HEK293 (cell line): Measurements from ENCODE around the gene CPEB2.

ENCODE experiments used
- BCL11A ChIP-seq: fragments of 450-650 bp; formaldehyde crosslinking; IDR thresholded peaks from 2 replicates; pipeline ENCODE4 v1.5.1; 2016; ENCODE audit warnings: low read depth, missing biosample characterization, missing genetic modification characterization
- KLF9 ChIP-seq: fragments of 450-650 bp; formaldehyde crosslinking; IDR thresholded peaks from 2 replicates; pipeline ENCODE4 v1.5.1; 2016; ENCODE audit warnings: missing biosample characterization, missing genetic modification characterization, low read depth
- MYNN ChIP-seq: fragments of 450-650 bp; formaldehyde crosslinking; IDR thresholded peaks from 2 replicates; pipeline ENCODE4 v1.5.1; 2016; ENCODE audit warnings: missing biosample characterization, missing genetic modification characterization, borderline replicate concordance
- PRDM1 ChIP-seq: fragments of 450-650 bp; formaldehyde crosslinking; IDR thresholded peaks from 2 replicates; pipeline ENCODE4; 2016; ENCODE audit warnings: missing biosample characterization, missing genetic modification characterization
- RBAK ChIP-seq: fragments of 450-650 bp; formaldehyde crosslinking; IDR thresholded peaks from 2 replicates; pipeline ENCODE4 v1.5.1; 2016; ENCODE audit warnings: missing biosample characterization, missing genetic modification characterization
- SCRT2 ChIP-seq: fragments of 450-650 bp; formaldehyde crosslinking; IDR thresholded peaks from 2 replicates; pipeline ENCODE4 v1.5.1; 2016; ENCODE audit warnings: missing biosample characterization, missing genetic modification characterization
- TCF7L2 ChIP-seq: IDR thresholded peaks from 2 replicates; pipeline ENCODE4 v1.6.1; 2011; ENCODE audit warnings: low read depth, mild to moderate bottlenecking, inconsistent platforms, low read length, moderate library complexity, borderline replicate concordance
- WT1 ChIP-seq: fragments of 450-650 bp; formaldehyde crosslinking; IDR thresholded peaks from 2 replicates; pipeline ENCODE4 v1.5.1; 2016; ENCODE audit warnings: missing biosample characterization, missing genetic modification characterization
- ZBTB17 ChIP-seq: fragments of 450-650 bp; formaldehyde crosslinking; IDR thresholded peaks from 2 replicates; pipeline ENCODE4 v1.5.1; 2016; ENCODE audit warnings: missing biosample characterization, missing genetic modification characterization
- ZBTB7A ChIP-seq: fragments of 450-650 bp; formaldehyde crosslinking; IDR thresholded peaks from 2 replicates; pipeline ENCODE4 v1.5.1; 2016; ENCODE audit warnings: low read depth, missing biosample characterization, missing genetic modification characterization
- ZBTB8A ChIP-seq: fragments of 450-650 bp; formaldehyde crosslinking; IDR thresholded peaks from 2 replicates; pipeline ENCODE4 v1.5.1; 2016; ENCODE audit warnings: missing biosample characterization, missing genetic modification characterization
- ZFHX2 ChIP-seq: fragments of 450-650 bp; formaldehyde crosslinking; conservative IDR thresholded peaks from 2 replicates; pipeline ENCODE4 v1.5.1; 2016; ENCODE audit warnings: missing biosample characterization, missing genetic modification characterization
- ZNF114 ChIP-seq: fragments of 450-650 bp; formaldehyde crosslinking; IDR thresholded peaks from 2 replicates; pipeline ENCODE4 v1.5.0; 2017; ENCODE audit warnings: missing biosample characterization, missing genetic modification characterization
- ZNF138 ChIP-seq: fragments of 450-650 bp; formaldehyde crosslinking; IDR thresholded peaks from 2 replicates; pipeline ENCODE4 v1.5.1; 2016; ENCODE audit warnings: missing biosample characterization, missing genetic modification characterization, borderline replicate concordance
- ZNF335 ChIP-seq: fragments of 450-650 bp; formaldehyde crosslinking; conservative IDR thresholded peaks from 2 replicates; pipeline ENCODE4 v1.5.1; 2016; ENCODE audit warnings: missing biosample characterization, missing genetic modification characterization
- ZNF350 ChIP-seq: fragments of 450-650 bp; formaldehyde crosslinking; IDR thresholded peaks from 2 replicates; pipeline ENCODE4 v1.5.0; 2017; ENCODE audit warnings: missing biosample characterization, mild to moderate bottlenecking, missing genetic modification characterization
- ZNF423 ChIP-seq: fragments of 450-650 bp; formaldehyde crosslinking; IDR thresholded peaks from 2 replicates; pipeline ENCODE4 v1.5.1; 2016; ENCODE audit warnings: missing biosample characterization, missing genetic modification characterization
- ZNF48 ChIP-seq: fragments of 450-650 bp; formaldehyde crosslinking; IDR thresholded peaks from 2 replicates; pipeline ENCODE4 v1.5.1; 2016; ENCODE audit warnings: missing biosample characterization, missing genetic modification characterization
- ZNF530 ChIP-seq: fragments of 450-650 bp; formaldehyde crosslinking; IDR thresholded peaks from 2 replicates; pipeline ENCODE4 v1.5.1; 2016; ENCODE audit warnings: low read depth, missing biosample characterization, missing genetic modification characterization
- ZNF629 ChIP-seq: fragments of 450-650 bp; formaldehyde crosslinking; IDR thresholded peaks from 2 replicates; pipeline ENCODE4 v1.5.1; 2017; ENCODE audit warnings: missing biosample characterization, missing genetic modification characterization
- ZNF670 ChIP-seq: fragments of 450-650 bp; formaldehyde crosslinking; IDR thresholded peaks from 2 replicates; pipeline ENCODE4 v1.5.1; 2016; ENCODE audit warnings: missing biosample characterization, missing genetic modification characterization, low read depth
- ZNF768 ChIP-seq: fragments of 450-650 bp; formaldehyde crosslinking; IDR thresholded peaks from 2 replicates; pipeline ENCODE4 v1.5.1; 2018; ENCODE audit warnings: missing biosample characterization, mild to moderate bottlenecking, missing genetic modification characterization
- ZNF791 ChIP-seq: fragments of 450-650 bp; formaldehyde crosslinking; IDR thresholded peaks from 2 replicates; pipeline ENCODE4 v1.5.1; 2016; ENCODE audit warnings: missing biosample characterization, missing genetic modification characterization
- ZNF792 ChIP-seq: fragments of 450-650 bp; formaldehyde crosslinking; IDR thresholded peaks from 2 replicates; pipeline ENCODE4 v1.5.1; 2016; ENCODE audit warnings: missing biosample characterization, missing genetic modification characterization
- ZNF830 ChIP-seq: fragments of 450-650 bp; IDR thresholded peaks from 2 replicates; pipeline ENCODE4 v1.5.0; 2018; ENCODE audit warnings: missing biosample characterization, missing genetic modification characterization, low read depth, mild to moderate bottlenecking, moderate library complexity
- ZSCAN23 ChIP-seq: fragments of 450-650 bp; formaldehyde crosslinking; IDR thresholded peaks from 2 replicates; pipeline ENCODE4 v1.5.1; 2016; ENCODE audit warnings: missing biosample characterization, missing genetic modification characterization
- TF ChIP-seq, protein P1 (sequence below): fragments of 450-650 bp; formaldehyde crosslinking; IDR thresholded peaks from 2 replicates; pipeline ENCODE4 v1.5.1; 2016; ENCODE audit warnings: missing biosample characterization, missing genetic modification characterization
- TF ChIP-seq, protein P2 (sequence below): fragments of 450-650 bp; formaldehyde crosslinking; IDR thresholded peaks from 2 replicates; pipeline ENCODE4 v1.5.1; 2017; ENCODE audit warnings: missing biosample characterization, mild to moderate bottlenecking, missing genetic modification characterization, moderate library complexity
- TF ChIP-seq, protein P3 (sequence below): fragments of 450-650 bp; formaldehyde crosslinking; IDR thresholded peaks from 2 replicates; pipeline ENCODE4 v1.5.1; 2016; ENCODE audit warnings: missing biosample characterization, missing genetic modification characterization
- TF ChIP-seq, protein P4 (sequence below): fragments of 450-650 bp; formaldehyde crosslinking; IDR thresholded peaks from 2 replicates; pipeline ENCODE4 v1.5.1; 2016; ENCODE audit warnings: missing biosample characterization, missing genetic modification characterization
- TF ChIP-seq, protein P5 (sequence below): fragments of 450-650 bp; formaldehyde crosslinking; IDR thresholded peaks from 2 replicates; pipeline ENCODE4 v1.5.1; 2016; ENCODE audit warnings: missing biosample characterization, missing genetic modification characterization

CPEB2 gene

DNA sequence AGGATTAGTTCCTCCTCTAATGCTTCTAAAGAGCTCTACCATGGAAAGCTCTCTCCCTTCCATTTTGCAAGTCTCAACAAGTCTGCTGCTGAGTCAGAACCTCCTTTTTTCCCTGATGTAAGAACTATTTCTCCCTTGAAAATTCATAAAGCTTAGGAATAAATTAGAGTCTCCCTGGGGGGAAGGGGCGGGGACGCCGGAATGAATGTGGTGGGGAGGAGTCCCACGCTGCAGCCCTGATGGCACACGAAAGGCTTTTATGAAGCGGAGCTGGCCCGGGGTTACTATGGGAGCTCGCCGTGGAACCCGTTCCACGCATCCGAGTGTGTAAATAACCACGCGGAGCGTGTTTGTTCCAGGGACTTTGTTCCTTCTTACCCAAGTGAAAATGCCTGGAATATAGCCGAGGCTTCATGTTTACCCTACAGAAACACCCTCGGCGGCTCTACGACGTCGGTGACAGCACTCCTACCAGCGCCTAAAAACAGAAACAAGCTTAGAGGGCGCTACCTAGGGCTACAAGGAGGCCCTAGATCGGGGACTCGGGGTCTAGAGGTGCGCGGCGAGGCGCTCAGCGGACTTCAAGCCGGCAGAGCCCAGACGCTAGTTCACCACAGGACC lies 923 bp upstream of the CPEB2 start (continued):
- TF ChIP-seq, protein P1, sequence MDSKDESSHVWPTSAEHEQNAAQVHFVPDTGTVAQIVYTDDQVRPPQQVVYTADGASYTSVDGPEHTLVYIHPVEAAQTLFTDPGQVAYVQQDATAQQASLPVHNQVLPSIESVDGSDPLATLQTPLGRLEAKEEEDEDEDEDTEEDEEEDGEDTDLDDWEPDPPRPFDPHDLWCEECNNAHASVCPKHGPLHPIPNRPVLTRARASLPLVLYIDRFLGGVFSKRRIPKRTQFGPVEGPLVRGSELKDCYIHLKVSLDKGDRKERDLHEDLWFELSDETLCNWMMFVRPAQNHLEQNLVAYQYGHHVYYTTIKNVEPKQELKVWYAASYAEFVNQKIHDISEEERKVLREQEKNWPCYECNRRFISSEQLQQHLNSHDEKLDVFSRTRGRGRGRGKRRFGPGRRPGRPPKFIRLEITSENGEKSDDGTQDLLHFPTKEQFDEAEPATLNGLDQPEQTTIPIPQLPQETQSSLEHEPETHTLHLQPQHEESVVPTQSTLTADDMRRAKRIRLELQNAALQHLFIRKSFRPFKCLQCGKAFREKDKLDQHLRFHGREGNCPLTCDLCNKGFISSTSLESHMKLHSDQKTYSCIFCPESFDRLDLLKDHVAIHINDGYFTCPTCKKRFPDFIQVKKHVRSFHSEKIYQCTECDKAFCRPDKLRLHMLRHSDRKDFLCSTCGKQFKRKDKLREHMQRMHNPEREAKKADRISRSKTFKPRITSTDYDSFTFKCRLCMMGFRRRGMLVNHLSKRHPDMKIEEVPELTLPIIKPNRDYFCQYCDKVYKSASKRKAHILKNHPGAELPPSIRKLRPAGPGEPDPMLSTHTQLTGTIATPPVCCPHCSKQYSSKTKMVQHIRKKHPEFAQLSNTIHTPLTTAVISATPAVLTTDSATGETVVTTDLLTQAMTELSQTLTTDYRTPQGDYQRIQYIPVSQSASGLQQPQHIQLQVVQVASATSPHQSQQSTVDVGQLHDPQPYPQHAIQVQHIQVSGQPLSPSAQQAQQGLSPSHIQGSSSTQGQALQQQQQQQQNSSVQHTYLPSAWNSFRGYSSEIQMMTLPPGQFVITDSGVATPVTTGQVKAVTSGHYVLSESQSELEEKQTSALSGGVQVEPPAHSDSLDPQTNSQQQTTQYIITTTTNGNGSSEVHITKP (tag by site-specific recombination), result 0 out of 2 replicates have a peak, but pooled peaks have one; percentile 26
- TF ChIP-seq ZBTB17 (tag by site-specific recombination) (peak; percentile 38; the same call in 1 of the 2 replicates), ZNF629 (tag by site-specific recombination) (peak; percentile 65), BCL11A (no peak), ZFHX2 (tag by site-specific recombination) (no peak), WT1 (tag by site-specific recombination) (peak; percentile 78), ZNF530 (tag by site-specific recombination) (no peak), PRDM1 (tag by site-specific recombination) (0 out of 2 replicates have a peak, but pooled peaks have one; percentile 11), ZNF791 (no peak), TCF7L2 (no peak), KLF9 (tag by site-specific recombination) (peak; percentile 40; the same call in 1 of the 2 replicates), RBAK (tag by site-specific recombination) (no peak), ZNF335 (0 out of 2 replicates have a peak, but pooled peaks have one; percentile 63), ZBTB8A (tag by site-specific recombination) (peak; percentile 82), MYNN (no peak), ZNF830 (tag by site-specific recombination) (no peak), SCRT2 (peak; percentile 74), ZNF423 (no peak), ZNF114 (tag by site-specific recombination) (no peak), ZNF768 (no peak), ZNF48 (tag by site-specific recombination) (no peak), ZBTB7A (no peak), ZNF670 (tag by site-specific recombination) (no peak), ZNF792 (tag by site-specific recombination) (no peak), ZNF138 (no peak), ZSCAN23 (tag by site-specific recombination) (no peak), ZNF350 (tag by site-specific recombination) (no peak)
- TF ChIP-seq, protein P2, sequence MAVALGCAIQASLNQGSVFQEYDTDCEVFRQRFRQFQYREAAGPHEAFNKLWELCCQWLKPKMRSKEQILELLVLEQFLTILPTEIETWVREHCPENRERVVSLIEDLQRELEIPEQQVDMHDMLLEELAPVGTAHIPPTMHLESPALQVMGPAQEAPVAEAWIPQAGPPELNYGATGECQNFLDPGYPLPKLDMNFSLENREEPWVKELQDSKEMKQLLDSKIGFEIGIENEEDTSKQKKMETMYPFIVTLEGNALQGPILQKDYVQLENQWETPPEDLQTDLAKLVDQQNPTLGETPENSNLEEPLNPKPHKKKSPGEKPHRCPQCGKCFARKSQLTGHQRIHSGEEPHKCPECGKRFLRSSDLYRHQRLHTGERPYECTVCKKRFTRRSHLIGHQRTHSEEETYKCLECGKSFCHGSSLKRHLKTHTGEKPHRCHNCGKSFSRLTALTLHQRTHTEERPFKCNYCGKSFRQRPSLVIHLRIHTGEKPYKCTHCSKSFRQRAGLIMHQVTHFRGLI (tag by site-specific recombination), result no peak
- TF ChIP-seq, protein P3, sequence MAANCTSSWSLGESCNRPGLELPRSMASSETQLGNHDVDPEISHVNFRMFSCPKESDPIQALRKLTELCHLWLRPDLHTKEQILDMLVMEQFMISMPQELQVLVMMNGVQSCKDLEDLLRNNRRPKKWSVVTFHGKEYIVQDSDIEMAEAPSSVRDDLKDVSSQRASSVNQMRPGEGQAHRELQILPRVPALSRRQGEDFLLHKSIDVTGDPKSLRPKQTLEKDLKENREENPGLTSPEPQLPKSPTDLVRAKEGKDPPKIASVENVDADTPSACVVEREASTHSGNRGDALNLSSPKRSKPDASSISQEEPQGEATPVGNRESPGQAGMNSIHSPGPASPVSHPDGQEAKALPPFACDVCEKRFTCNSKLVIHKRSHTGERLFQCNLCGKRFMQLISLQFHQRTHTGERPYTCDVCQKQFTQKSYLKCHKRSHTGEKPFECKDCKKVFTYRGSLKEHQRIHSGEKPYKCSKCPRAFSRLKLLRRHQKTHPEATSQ (tag by site-specific recombination), result no peak
- TF ChIP-seq, protein P4, sequence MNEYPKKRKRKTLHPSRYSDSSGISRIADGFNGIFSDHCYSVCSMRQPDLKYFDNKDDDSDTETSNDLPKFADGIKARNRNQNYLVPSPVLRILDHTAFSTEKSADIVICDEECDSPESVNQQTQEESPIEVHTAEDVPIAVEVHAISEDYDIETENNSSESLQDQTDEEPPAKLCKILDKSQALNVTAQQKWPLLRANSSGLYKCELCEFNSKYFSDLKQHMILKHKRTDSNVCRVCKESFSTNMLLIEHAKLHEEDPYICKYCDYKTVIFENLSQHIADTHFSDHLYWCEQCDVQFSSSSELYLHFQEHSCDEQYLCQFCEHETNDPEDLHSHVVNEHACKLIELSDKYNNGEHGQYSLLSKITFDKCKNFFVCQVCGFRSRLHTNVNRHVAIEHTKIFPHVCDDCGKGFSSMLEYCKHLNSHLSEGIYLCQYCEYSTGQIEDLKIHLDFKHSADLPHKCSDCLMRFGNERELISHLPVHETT (tag by site-specific recombination), result no peak
- TF ChIP-seq, protein P5, sequence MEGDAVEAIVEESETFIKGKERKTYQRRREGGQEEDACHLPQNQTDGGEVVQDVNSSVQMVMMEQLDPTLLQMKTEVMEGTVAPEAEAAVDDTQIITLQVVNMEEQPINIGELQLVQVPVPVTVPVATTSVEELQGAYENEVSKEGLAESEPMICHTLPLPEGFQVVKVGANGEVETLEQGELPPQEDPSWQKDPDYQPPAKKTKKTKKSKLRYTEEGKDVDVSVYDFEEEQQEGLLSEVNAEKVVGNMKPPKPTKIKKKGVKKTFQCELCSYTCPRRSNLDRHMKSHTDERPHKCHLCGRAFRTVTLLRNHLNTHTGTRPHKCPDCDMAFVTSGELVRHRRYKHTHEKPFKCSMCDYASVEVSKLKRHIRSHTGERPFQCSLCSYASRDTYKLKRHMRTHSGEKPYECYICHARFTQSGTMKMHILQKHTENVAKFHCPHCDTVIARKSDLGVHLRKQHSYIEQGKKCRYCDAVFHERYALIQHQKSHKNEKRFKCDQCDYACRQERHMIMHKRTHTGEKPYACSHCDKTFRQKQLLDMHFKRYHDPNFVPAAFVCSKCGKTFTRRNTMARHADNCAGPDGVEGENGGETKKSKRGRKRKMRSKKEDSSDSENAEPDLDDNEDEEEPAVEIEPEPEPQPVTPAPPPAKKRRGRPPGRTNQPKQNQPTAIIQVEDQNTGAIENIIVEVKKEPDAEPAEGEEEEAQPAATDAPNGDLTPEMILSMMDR, result no peak
